ENCODE results near the gene FAM124A. TPM values are rescaled to one million over a fixed set of nuclear protein-coding genes. Genes with fewer than 3 reads are reported as not detected.
A peak's percentile ranks its signal among the peaks of the same experiment; 100 is the strongest.
"Not testable (repeated sequence)": the region's sequence is repeated elsewhere in the genome, so short reads cannot be mapped to it uniquely, and the experiment has no call there.

FAM124A gene
- total RNA-seq, 2 experiments from 2014 or later, result 0.07 to 0.25 TPM

DNA sequence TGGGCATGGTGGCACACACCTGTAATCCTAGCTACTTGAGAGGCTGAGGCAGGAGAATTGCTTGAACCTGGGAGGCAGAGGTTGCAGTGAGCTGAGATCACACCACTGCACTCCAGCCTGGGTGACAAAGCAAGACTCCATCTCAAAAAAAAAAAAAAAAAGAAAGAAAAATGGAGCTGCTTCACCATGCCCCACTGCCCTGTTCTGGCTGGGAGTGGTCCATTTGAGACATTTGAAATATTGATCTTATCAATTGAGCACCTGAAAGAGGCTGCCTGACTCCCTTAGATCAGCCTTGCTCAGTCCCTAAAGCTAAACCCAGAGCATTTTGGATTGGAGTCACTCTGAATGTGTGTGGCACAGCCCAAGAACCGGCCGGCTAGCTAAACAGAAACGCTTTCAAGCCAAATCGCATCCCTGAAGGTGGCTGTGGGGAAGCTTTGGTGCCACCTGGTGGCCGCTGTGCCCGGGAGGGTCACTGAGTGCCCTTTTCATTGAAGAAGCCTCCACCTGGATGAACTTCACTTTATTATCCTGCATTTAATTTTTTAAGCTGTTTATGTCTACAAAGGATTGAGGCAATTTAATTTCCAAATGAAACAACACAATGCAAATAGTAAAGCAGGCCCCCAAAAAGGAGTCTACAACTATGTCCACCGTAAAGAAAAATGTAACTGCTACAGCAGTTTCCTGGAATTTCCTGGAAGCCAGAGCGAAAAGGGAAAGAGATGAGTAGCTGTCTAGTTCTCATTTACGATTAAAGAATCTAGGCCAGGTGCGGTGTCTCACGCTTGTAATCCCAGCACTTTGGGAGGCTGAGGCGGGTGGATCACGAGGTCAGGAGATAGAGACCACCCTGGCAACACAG lies 64.2 kb downstream of the FAM124A start:
- POLR2A ChIA-PET, result no interaction called here
- no peaks in the 10 kb centered on the region for H3K9me3 Mint-ChIP-seq
- intact Hi-C loops (cut with micrococcal nuclease), result loop anchor here (1.0 kb wide), 1 partner anchor 161 kb away; no protein-coding TSS in a partner anchor

DNA sequence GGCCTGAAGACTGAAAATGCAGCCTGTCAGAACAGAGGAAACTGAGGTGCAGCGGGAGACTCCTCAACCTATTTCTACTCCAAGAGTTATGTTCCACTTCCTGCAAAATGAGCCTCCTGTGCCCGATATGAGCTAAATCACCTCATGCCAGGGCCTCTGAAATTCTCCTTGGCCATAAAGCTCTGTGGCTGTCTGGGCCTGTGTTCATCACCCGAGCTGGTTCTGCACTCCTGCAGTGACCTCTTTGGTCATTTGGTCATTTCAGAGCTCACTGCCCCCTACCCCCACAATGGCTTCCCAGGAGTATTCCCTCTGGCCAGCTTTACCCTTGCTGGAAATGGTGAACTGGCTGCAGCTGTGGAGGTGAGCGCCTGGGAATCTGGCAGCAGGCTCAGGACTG lies 65.6 kb downstream of the FAM124A start:
- Mint-ChIP-seq H3K27ac (no peak overlapping the region), H3K9me3 (no peaks in the 10 kb centered on the region), H3K36me3 (ENCODE audit: low read depth) (no peaks in the 10 kb centered on the region), H3K4me3 (no peak overlapping the region), H3K27me3 (no peaks in the 10 kb centered on the region), H3K4me1 (ENCODE audit: low read depth) (peaks cover 6% of the 10 kb centered on the region)
- POLR2A ChIA-PET, result no interaction called here
- DNase-seq (no peak), ATAC-seq (no peak)
- CTCF ChIA-PET, result interaction anchor here (1.0 to 5.0 kb wide), 13 partner anchors 9 to 172 kb away, joined by 3 to 168 read pairs (median 15); no protein-coding TSS in a partner anchor
- intact Hi-C loops (cut with micrococcal nuclease), result no loop called here
- TF ChIP-seq CTCF (IDR thresholded peaks at IDR 0.05), result no peak

More for the DNA sequence above, 64.2 kb downstream of the FAM124A start:
- ATAC-seq, result peak; percentile 89
- H3K4me1 Mint-ChIP-seq (ENCODE audit: low read depth), result peaks cover 6% of the 10 kb centered on the region
- peak; percentile 86 for DNase-seq
- H3K27ac Mint-ChIP-seq, result no peak overlapping the region
- H3K4me3 Mint-ChIP-seq, result no peak overlapping the region
- no peaks in the 10 kb centered on the region for H3K27me3 Mint-ChIP-seq
- no peaks in the 10 kb centered on the region for H3K36me3 Mint-ChIP-seq (ENCODE audit: low read depth)
- CTCF ChIA-PET, result interaction anchor here (0.6 to 5.0 kb wide), 75 partner anchors 8 to 678 kb away, joined by 3 to 168 read pairs (median 5); no protein-coding TSS in a partner anchor
- TF ChIP-seq CTCF (IDR thresholded peaks at IDR 0.05), result peak; percentile 88

DNA sequence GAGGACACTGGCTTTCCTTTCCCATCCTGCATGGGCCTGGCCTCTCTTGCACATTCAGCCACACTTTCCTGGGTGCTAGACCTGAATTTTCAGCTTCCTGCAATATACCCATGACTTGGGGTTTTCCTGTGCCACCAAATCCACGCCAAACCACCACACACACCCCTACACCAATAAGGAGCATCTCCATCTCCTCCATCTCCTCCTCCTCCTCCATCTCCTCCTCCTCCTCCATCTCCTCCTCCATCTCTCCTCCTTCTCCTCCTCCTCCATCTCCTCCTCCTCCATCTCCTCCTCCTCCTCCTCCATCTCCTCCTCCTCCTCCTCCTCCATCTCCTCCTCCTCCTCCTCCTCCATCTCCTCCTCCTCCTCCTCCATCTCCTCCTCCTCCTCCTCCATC lies 66.1 kb downstream of the FAM124A start:
- H3K4me3 Mint-ChIP-seq; H3K27ac Mint-ChIP-seq; H3K27me3 Mint-ChIP-seq; intact Hi-C loops (cut with micrococcal nuclease); H3K36me3 Mint-ChIP-seq (ENCODE audit: low read depth); H3K9me3 Mint-ChIP-seq; DNase-seq; ATAC-seq; H3K4me1 Mint-ChIP-seq (ENCODE audit: low read depth); POLR2A ChIA-PET: not testable (repeated sequence)
- CTCF ChIA-PET, result interaction anchor here (1.0 to 5.0 kb wide), 8 partner anchors 8 to 164 kb away, joined by 3 to 168 read pairs (median 23); no protein-coding TSS in a partner anchor

DNA sequence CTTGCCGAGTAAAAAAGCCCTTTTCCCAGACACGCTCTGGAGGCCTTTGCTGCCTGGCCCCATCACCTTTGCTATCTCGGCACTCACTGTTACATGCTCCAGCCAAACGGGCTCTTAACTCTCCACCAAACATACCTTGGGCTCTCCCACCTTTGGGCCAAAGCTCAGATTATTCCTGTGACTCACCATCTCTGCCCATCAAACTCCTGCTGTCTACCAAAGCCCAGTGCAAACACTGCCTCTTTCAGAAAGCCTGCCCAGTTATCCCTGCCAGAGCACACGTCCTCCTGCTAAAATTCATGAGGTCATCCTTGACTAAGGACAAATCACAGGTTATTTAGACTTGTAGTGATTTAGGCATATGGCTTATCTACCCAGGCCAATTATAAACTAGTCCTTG lies 69.1 kb downstream of the FAM124A start:
- CTCF ChIA-PET, result interaction anchor here (1.2 kb wide), 1 partner anchor 31 kb away, joined by 4 read pairs; no protein-coding TSS in a partner anchor
- Mint-ChIP-seq H3K27me3 (no peaks in the 10 kb centered on the region), H3K4me3 (no peak overlapping the region), H3K27ac (no peak overlapping the region), H3K36me3 (ENCODE audit: low read depth) (no peaks in the 10 kb centered on the region), H3K9me3 (no peaks in the 10 kb centered on the region), H3K4me1 (ENCODE audit: low read depth) (no peaks in the 10 kb centered on the region)
- DNase-seq, result no peak
- no peak for ATAC-seq
- POLR2A ChIA-PET, result no interaction called here
- TF ChIP-seq CTCF (IDR thresholded peaks at IDR 0.05), result no peak
- intact Hi-C loops (cut with micrococcal nuclease), result no loop called here

GRCh38 chr13:51292000-51292565 lies 69.9 kb downstream of the FAM124A start:
- H3K27me3 Mint-ChIP-seq, result no peaks in the 10 kb centered on the region
- H3K27ac Mint-ChIP-seq, result no peak overlapping the region
- CTCF ChIA-PET, result no interaction called here
- H3K4me1 Mint-ChIP-seq (ENCODE audit: low read depth), result no peaks in the 10 kb centered on the region
- no peaks in the 10 kb centered on the region for H3K9me3 Mint-ChIP-seq
- no peak for TF ChIP-seq CTCF (IDR thresholded peaks at IDR 0.05)
- no peaks in the 10 kb centered on the region for H3K36me3 Mint-ChIP-seq (ENCODE audit: low read depth)
- DNase-seq (no peak), ATAC-seq (no peak)
- intact Hi-C loops (cut with micrococcal nuclease), result no loop called here
- H3K4me3 Mint-ChIP-seq, result no peak overlapping the region
- POLR2A ChIA-PET, result no interaction called here

Data from activated CD8-positive, alpha-beta T cell treated with anti-CD3 and anti-CD28 coated beads for 36 hours (primary cell).